Hair follicular keratinocyte (primary cell): Measurements from ENCODE around the gene TIMM10B. TPM values are rescaled to one million over a fixed set of nuclear protein-coding genes. Genes with fewer than 3 reads are reported as not detected.

ENCODE experiments used
- total RNA-seq: library from RNA; depleted of rRNA; stranded (reverse); fragments of >200 nt; gene quantifications from 2 replicates; pipeline ENCODE4 v1.2.3, GENCODE V29; 2015

Gene TIMM10B, protein sequence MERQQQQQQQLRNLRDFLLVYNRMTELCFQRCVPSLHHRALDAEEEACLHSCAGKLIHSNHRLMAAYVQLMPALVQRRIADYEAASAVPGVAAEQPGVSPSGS
- total RNA-seq: 36.5 and 40.2 TPM in 2 replicates

DNA sequence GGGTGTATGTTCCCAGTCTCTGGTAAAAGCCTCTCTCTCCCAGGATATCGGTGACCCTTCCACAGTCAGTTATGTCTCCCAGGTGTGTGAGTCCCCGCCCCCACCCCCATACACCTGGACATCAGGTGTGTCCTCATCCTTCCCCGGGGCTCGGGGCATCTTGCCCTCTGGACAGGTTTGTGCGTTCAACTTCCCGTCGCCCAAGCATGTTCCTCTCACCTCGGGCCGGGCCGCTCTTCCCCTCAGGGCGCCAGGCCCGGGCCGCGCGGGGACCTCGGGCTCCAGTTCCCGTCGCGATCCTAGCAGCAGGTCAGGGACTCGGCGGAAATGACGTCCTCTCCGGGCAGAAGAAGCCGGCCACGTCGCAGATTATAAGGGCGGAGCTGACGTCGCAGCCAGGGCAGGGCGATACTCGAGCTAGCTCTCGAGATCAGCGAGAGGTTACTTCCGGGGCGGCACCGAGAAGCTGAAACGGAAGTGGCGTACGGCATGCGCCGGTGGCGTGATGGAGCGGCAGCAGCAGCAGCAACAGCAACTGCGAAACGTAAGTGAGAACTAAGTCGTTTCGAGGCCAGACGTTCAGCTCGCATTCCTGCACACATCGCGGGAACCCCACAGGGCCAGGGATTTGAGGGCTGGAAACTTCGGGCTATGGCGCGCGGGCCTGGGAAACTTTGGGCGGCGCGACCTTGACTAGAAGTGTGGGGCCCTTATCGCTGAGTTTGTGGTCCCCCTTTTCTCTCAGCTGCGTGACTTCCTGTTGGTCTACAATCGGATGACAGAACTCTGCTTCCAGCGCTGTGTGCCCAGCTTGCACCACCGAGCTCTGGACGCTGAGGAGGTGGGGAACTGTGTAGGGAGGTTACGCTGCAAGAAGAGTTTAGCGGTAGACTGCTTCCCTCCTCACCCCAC, at the start of gene TIMM10B, which contains the start of gene ARFIP2:
TSS of gene TIMM10B (plus strand) at position 490 of the 912 bp plus-strand sequence. CDS start at position 506, 16 bp downstream.
TSS of gene ARFIP2 (minus strand) at position 320 of the 912 bp plus-strand sequence. CDS start 910 bp downstream, outside the sequence.

DNA sequence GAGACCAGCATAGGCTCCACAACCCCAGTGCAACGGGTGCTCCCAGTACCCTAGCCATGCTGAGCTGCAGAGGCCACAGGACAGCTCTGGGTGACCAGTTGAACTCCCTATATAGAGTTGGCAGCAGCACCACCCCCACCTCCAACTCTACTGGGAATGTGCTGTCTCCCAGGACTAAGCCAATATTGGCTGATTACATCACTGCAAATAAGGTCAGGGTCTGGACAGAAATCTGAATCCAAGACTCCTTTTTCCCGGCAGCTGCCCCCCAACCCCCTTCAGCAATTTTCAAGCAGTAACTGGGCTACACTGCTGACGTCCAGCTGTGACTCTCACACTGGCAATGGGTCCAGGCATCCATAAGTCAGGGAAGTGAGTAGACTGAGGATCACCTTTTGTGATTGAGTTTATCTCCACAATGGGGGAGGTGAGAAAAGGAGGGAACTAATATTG, 40.4 kb upstream of the TIMM10B start, which contains the start of gene HPX:
TSS of gene HPX (minus strand) at position 82 of the 453 bp plus-strand sequence. CDS start at position 58, 24 bp downstream.

DNA sequence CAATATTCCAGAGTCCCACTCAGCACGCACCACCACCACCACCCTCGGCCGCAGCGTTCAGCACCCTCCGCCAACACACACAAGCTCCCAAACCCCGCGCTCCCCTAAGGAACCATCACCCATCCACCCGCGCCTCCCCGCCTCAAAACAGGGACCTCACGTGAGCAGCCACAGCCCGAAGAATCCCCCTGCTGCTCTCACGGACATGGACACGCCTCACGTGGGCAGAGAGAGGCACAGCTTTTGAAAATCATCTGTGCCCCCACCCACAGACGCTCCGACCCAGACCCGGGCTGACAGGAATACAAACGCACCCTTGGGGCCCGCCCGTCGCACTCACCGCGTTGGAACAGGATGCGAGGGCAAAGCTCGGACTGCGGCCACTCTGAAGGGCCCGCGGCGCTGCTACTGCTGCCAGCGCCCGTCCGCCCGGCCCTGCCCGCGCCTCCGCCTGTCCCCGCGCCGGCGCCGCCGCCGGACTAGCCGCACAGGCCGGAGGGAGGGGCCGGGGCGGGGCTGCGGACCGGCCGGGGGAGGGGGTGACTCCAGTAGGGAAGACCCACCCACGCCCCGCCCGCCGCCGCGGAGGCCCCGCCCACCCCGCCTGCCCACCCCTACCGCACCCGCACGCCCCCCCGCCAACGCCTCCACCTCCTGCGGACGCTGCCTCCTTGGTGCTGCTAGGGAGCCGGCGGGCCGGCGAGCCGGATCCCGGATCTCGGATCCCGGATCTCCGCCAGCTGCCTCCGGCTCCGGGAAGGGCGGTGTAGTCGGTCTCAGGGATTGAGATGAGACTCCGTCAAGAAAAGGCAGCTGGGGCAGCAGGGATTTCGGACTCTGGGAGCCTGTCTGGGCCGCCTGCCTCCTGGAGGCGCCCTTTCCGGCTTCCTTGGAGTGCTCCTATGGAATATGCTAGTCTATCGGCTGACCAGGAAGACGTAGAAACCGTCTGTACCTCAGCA, 7.6 kb upstream of the TIMM10B start, which contains the start of gene TRIM3:
TSS of gene TRIM3 (minus strand) at position 491 of the 962 bp plus-strand sequence. CDS start 8,246 bp downstream, outside the sequence.

DNA sequence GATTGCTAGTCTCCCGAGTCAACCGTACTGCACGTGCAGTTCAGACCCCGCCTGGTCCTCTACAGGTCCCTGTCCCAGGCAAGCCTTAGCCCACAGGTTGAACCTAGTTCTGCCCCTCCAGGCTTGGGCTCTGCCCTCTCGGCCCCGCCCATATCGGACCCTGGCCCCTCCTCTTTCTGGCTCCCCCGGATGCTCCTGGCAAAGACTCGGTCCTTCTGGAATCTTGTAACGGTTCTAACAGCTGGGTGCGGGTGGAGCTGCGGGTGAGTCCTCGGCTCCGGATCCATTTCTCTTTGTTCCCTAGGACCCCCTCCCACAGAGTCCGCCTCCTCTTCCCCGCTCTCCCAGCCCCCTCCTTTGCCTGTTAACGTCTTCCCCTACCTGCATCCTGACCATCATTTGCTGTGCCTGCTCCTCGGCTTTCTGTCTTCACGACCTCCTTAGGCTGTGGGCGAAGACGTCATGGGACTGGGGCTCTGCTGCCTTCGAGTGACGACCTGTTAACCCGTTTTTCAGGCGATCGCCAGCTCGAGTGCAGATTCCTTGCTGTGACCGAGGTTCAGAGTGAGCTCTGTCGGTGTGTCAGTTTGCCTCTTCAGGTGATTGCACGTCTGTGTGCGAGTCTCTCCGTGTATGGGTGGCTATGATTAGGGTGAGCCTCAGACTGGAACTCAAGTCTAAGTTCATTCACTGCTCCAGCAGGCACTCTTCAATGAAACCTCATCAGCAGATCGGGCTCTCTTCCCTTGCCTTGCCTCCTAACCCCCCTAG, 16.0 kb downstream of the TIMM10B start, which contains the start of gene DNHD1:
TSS of gene DNHD1 (plus strand) at position 212 of the 771 bp plus-strand sequence. CDS start 936 bp downstream, outside the sequence.

Other genes starting within 250 kb of the TIMM10B start
- 14.5 and 20.5 TPM in 2 replicates for gene FHIP1B, start 246.9 kb upstream of the TIMM10B start, total RNA-seq
- 0.16 TPM in 1 of 2 replicates, not detected in the other for gene CNGA4, start 242.4 kb upstream of the TIMM10B start, total RNA-seq
- not detected in 2 replicates for gene CCKBR, start 221.7 kb upstream of the TIMM10B start, total RNA-seq
- gene CAVIN3, start 161.0 kb upstream of the TIMM10B start, total RNA-seq: 395 and 493 TPM in 2 replicates
- 11.2 and 13.5 TPM in 2 replicates for gene SMPD1, start 91.0 kb upstream of the TIMM10B start, total RNA-seq
- 9.8 and 10.7 TPM in 2 replicates for gene APBB1, start 62.4 kb upstream of the TIMM10B start, total RNA-seq
- gene HPX, start 40.5 kb upstream of the TIMM10B start, total RNA-seq: 0.31 TPM in 1 of 2 replicates, not detected in the other
- gene TRIM3, start 7.6 kb upstream of the TIMM10B start, total RNA-seq: 8.7 and 12.5 TPM in 2 replicates
- gene ARFIP2, start 170 bp upstream of the TIMM10B start, total RNA-seq: 45.6 and 64.7 TPM in 2 replicates
- 1.0 and 2.4 TPM in 2 replicates for gene DNHD1, start 15.8 kb downstream of the TIMM10B start, total RNA-seq
- gene RRP8, start 122.1 kb downstream of the TIMM10B start, total RNA-seq: 14.4 and 16.6 TPM in 2 replicates
- gene ILK, start 122.3 kb downstream of the TIMM10B start, total RNA-seq: 85.4 and 121 TPM in 2 replicates
- gene TAF10, start 130.7 kb downstream of the TIMM10B start, total RNA-seq: 86.1 and 117 TPM in 2 replicates
- 20.5 and 21.9 TPM in 2 replicates for gene TPP1, start 137.9 kb downstream of the TIMM10B start, total RNA-seq
- 0.16 and 0.27 TPM in 2 replicates for gene DCHS1, start 174.3 kb downstream of the TIMM10B start, total RNA-seq
- 54.1 and 63.7 TPM in 2 replicates for gene MRPL17, start 201.8 kb downstream of the TIMM10B start, total RNA-seq